HepG2 (cell line): ENCODE data around the gene SECTM1. TPM values are rescaled to one million over a fixed set of nuclear protein-coding genes. Genes with fewer than 3 reads are reported as not detected.

Experiments
- E2F5 ChIP-seq: sonication (generic); formaldehyde crosslinking; conservative IDR thresholded peaks from 2 replicates; pipeline ENCODE4 v1.4.0; 2020; ENCODE audit warnings: missing genetic modification reagents
- KDM5B ChIP-seq: sonication (generic); formaldehyde crosslinking; IDR thresholded peaks from 2 replicates; pipeline ENCODE4 v1.4.0; 2020; ENCODE audit warnings: missing genetic modification reagents, mild to moderate bottlenecking, borderline replicate concordance
- MAFK ChIP-seq, 2 experiments: IDR thresholded peaks in 1 of 2; conservative IDR thresholded peaks in 1 of 2; 2 replicates each; pipeline ENCODE4 v1.6.1; 2011; ENCODE audit warnings: improper control_type of control experiment in 2 of 2, low read length in 2 of 2
- MXD1 ChIP-seq: sonication (generic); formaldehyde crosslinking; IDR thresholded peaks from 2 replicates; pipeline ENCODE4 v1.4.0; 2020; ENCODE audit warnings: mild to moderate bottlenecking, missing genetic modification reagents
- TBX2 ChIP-seq: sonication (generic); formaldehyde crosslinking; IDR thresholded peaks from 2 replicates; pipeline ENCODE4 v1.5.0; 2020; ENCODE audit warnings: missing genetic modification reagents, mild to moderate bottlenecking, borderline replicate concordance
- ZBTB40 ChIP-seq, 2 experiments: fragments of 450-650 bp in 1 of 2; sonication (generic) in 1 of 2; formaldehyde crosslinking in 1 of 2; IDR thresholded peaks; 2 replicates each; pipeline versions ENCODE4 v1.6.1 to v1.8.0; 2016 to 2022; ENCODE audit warnings: antibody characterized with exemption in 1 of 2, mild to moderate bottlenecking in 1 of 2, missing genetic modification reagents in 1 of 2
- ZNF441 ChIP-seq: sonication (generic); formaldehyde crosslinking; IDR thresholded peaks from 2 replicates; pipeline ENCODE4 v1.7.0; 2021; ENCODE audit warnings: missing genetic modification reagents, borderline replicate concordance
- ZNF605 ChIP-seq: sonication (generic); formaldehyde crosslinking; IDR thresholded peaks from 2 replicates; pipeline ENCODE4 v1.8.0; 2022; ENCODE audit warnings: mild to moderate bottlenecking, missing genetic modification reagents
- ZNF609 ChIP-seq: sonication (generic); formaldehyde crosslinking; IDR thresholded peaks from 2 replicates; pipeline ENCODE4 v1.4.0; 2020; ENCODE audit warnings: mild to moderate bottlenecking, missing genetic modification reagents, borderline replicate concordance
- ZNF780A ChIP-seq: sonication (generic); formaldehyde crosslinking; IDR thresholded peaks from 2 replicates; pipeline ENCODE4 v1.8.0; 2022; ENCODE audit warnings: mild to moderate bottlenecking, missing genetic modification reagents, moderate library complexity
- ZNF841 ChIP-seq: sonication (generic); formaldehyde crosslinking; IDR thresholded peaks from 2 replicates; pipeline ENCODE4 v1.8.1; 2023; ENCODE audit warnings: missing genetic modification reagents, borderline replicate concordance
- polyA plus RNA-seq, 8 experiments: library from polyadenylated mRNA; depleted of rRNA in 3 of 8; stranded (reverse) in 7 of 8; unstranded in 1 of 8; fragments of >200 nt; fragmentation: Illumina TruSeq in 4 of 8; extraction: Trizol in 4 of 8; gene quantifications; 2 replicates each; pipeline versions ENCODE4 v1.2.1 to v1.2.3, GENCODE V29; 2011 to 2016; ENCODE audit warnings: low read depth in 4 of 8, missing spikeins in 1 of 8, mixed read lengths in 1 of 8; ENCODE audit not compliant: insufficient read depth in 1 of 8
- total RNA-seq, 5 experiments: library from RNA; depleted of rRNA; stranded (reverse); fragments of >200 nt; fragmentation: Illumina TruSeq; extraction: Trizol; gene quantifications; 2 replicates each; pipeline ENCODE4 v1.2.3, GENCODE V29; 2016; ENCODE audit warnings: low read depth in 1 of 5

The SECTM1 gene
- total and polyA plus RNA-seq, 2 of the 13 experiments (the other 11 are each of a cell fraction or from before 2014, with no cell fraction given): 3.5 to 5.3 TPM

- TF ChIP-seq ZNF609 (CRISPR knock-in tag) (no peak), MAFK (conservative IDR thresholded peaks at IDR 0.05 in 1 of 2, IDR thresholded peaks at IDR 0.05 in 1 of 2; ENCODE audit: low read length in 2 of 2) (peak; percentile 80 to 90), ZNF841 (CRISPR knock-in tag) (no peak), ZNF605 (CRISPR knock-in tag) (peak; percentile 79), ZNF441 (CRISPR knock-in tag) (no peak), MXD1 (no peak), TBX2 (CRISPR knock-in tag) (peak; percentile 28; the same call in 1 of the 2 replicates), KDM5B (peak; percentile 61; the same call in 1 of the 2 replicates), ZNF780A (CRISPR knock-in tag) (no peak), ZBTB40 (IDR thresholded peaks at IDR 0.05) (no peak), ZBTB40 (CRISPR knock-in tag; IDR thresholded peaks at IDR 0.05) (peak; percentile 60; the same call in 1 of the 2 replicates), E2F5 (CRISPR knock-in tag) (no peak; the same call in 1 of the 2 replicates)
These were observed 25.1 kb upstream of the SECTM1 start, which contains the start of gene TEX19 (continued) for GRCh38 chr17:82358465-82359350.
